NCI-H1092 (cell line): ENCODE measurements around the gene SERPINB10.
"Not testable (repeated sequence)": the region's sequence is repeated elsewhere in the genome, so short reads cannot be mapped to it uniquely, and the experiment has no call there.

ENCODE experiments used
- DNase-seq: peaks from one replicate; lab custom pipeline; 2025; lab: John Stamatoyannopoulos, UW

Gene SERPINB10

DNA sequence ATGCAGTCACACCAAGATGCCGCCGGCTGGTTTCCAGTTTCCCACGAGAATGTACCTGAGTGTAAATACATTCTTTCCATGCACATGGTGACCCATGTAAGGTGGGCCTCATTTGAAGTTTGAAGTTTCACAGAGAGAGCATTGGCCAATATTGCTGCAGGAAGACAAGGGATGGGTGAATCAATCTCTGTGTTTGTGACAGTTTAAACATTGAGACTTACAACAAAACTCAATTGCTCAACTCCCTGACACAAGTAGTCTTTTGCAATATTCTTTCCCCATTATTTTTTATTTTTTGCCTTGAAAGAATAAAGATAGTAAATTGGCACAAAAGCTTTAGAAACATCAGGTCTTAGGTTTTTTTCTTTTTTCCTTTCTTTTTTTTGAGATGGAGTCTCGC, 15.2 kb upstream of the SERPINB10 start:
- DNase-seq: no peak

DNA sequence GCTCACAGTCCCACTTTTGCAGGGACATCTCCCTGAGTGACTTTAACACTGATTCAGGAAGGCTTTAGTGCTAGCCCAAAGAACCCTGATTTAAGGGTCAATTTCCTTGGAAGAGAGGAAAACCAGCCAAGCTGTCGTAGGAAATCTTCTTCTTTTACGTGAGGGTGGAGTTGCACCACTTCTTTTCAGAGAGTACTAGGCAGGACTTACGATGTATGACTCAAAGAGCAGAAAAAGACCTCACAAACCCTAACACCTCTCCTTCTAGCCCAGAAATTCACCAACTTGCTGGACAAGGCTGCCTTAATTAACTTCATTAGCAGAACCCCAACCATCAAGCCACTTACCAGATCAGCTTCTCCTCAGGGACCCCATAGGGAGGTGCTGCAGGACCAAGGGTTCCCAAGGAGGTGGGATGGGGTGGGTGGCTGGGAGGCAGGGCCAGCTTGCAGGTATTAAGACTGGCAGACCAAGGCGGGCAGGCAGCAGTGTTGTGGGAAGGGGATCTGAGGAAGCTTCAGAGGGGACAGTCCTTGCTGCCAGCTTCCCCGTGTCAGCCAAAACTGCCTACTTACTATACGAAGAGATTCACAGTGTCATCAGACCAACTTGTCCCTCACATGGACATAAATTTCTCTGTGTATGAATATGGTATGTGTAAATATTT, 13.5 kb upstream of the SERPINB10 start:
- no peak for DNase-seq

DNA sequence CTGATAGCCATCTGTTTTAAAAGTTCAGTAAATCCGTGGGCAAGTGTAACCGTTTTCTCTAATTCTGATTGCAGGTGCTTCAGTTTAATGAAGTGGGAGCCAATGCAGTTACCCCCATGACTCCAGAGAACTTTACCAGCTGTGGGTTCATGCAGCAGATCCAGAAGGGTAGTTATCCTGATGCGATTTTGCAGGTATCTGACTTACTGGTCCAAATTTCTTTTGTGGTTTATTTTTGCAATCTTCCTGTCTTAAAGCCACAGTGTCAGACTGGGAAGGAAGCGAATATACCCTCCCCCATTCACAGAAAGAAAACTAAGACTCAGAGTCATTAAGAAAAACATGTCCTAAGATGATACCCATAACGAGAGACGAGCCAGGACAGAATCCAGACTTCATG, 12.6 kb upstream of the SERPINB10 start:
- DNase-seq: no peak

DNA sequence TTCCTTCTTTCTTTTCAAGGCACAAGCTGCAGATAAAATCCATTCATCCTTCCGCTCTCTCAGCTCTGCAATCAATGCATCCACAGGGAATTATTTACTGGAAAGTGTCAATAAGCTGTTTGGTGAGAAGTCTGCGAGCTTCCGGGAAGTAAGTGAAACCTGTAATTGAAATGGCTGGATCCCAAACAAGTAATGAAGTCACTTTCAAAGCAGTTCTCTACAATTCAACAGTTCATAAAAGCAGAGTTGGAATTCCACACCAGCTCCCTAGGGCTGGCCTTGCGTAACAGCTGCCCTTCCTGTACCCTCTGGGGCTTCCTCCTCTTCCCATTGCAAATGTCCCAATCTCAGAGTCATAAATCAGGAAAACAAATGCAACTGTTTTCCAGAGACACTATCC, 10.7 kb upstream of the SERPINB10 start:
- no peak for DNase-seq

- no peak for DNase-seq
These were observed 8.6 kb upstream of the SERPINB10 start for GRCh38 chr18:63899206-63899605.

DNA sequence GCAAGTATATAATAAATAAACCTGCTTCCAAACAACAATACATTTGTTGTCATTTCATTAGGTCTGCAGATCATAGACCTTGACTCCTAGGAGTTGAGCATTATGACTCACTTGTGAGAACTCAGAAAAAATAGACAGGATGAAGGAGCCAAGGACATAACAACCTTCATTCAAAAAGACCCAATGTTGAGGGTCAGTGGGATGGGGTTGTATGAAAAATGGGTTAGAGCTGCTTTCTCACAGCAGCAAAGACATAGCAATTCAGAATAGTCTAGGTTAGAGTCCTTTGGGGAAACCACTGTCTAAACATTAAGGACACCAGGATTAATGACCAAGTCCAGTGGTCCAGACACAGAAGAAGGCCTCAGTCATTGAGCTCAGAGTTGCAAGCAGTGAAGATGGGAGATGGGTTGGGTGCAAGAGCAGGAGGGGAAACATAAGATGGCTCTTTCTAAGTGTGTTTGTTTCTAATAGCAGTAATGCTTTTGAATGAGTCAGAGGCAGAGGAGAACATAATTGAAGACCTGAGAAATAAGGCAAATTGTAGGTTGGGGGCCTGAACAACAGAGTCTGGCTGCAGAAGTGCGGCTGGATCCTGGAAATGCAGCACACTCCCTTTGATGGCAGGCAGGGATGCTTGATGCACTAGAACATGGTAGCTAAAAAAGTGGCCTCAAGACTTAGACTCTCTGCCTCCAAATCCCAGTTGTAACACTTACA, 3.7 kb upstream of the SERPINB10 start:
- DNase-seq: no peak

DNA sequence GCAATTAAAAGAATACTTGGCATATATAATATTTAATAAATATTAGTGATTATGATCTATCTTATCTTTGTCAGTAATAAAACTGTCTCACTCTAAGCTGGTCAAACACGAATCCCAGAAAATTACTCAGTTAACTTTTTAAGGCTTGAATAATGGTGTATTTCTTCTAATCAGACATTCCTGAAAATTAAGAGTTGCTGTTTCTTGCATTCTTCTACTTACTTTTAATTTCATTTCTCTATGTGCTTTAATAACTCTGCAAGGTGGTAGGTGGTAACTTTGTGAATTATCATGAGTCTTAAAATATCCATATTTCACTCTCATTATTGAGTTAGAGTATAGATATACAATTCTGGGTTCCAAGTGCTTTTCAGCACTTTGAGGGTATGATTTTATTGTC, 3.1 kb upstream of the SERPINB10 start:
- no peak for DNase-seq

DNA sequence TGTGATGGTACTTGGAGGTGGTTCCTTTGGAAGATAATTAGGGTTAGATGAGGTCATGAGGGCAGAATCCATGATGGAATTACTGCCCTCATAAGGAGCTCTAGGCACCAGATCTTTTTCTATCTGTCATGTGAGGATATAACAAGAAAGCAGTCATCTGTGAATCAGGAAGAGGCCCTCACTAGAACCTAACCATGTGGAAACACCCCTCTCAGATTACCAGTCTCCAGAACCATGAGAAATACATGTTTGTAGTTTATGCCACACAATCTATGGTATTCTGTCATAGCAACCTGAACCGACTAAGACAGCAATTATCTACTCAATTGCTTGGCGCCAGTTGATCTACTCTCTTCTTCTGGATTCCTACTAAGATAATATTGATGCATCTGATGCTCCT, 2.4 kb upstream of the SERPINB10 start:
- no peak for DNase-seq

DNA sequence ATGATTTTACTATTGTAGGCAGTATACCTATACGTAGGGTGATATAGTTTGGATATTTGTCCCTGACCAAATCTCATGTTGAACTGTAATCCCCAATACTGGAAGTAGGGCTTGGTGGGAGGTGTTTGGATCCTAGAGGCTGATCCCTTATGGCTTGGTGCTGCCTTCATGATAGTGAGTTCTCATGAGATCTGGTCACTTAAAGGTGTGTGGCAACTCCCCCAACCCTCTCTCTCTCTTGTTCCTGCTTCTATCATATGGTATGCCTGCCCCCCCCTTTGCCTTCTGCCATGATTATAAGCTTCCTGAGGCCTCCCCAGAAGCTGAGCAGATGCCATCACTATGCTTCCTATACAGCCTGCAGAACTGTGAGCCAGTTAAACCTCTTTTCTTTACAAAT, 1.7 kb upstream of the SERPINB10 start:
- DNase-seq: no peak

GRCh38 chr18:63908858-63909257, 1.1 kb downstream of the SERPINB10 start:
- DNase-seq: no peak

DNA sequence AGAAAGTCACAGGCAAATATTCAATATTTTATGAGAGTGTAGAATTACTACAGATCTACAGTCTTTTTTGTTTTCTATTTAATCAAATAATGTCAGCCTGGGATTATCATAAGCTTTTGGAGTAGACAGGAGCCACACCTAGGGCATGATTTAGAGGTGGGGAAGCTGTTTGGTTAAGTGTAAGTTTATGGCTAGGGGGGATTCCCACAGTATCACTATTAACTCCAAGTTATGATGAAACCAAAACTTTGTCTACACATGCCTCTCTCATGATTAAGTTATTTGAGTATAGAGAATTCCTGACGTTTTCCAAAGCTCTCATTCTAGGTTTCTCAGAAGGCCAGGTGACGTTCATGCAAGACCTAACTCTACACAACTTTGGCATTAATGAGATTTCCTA, 2.1 kb downstream of the SERPINB10 start:
- no peak for DNase-seq

DNA sequence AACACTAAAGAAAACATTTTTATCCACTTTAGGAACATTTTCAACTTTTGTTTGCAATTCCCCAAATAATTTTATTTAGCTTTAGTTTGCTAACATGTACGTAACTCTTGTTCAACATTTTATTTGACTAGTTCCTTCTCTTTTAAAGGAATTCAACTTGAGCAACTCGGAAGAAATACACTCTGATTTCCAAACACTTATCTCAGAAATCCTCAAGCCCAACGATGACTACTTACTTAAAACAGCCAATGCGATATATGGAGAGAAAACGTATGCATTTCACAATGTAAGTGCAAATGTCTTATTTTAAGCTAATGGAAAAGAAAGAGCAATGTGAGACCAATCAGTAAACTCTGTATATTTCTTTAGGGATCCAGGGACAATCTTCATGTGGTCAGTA, 10.1 kb downstream of the SERPINB10 start:
- no peak for DNase-seq

DNA sequence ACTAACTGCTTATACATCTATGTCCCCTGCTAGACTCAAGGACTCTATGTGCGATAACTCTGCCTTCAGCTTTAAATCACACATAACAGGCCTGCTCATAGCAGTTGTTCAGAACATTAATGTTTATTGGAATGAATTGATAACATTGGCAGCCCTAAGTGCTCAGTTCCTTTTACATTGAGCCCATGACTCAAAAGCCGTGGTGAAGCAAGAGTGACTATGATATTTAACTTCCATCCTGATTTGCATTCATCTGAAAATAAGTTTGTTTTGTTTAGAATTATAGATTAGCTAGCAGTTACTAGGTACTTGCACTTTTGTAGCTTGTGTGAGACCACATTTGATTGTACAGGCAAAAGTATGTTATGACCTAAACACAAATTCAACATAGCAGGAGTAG, 14.3 kb downstream of the SERPINB10 start:
- no peak for DNase-seq

GRCh38 chr18:63924551-63924950, 16.8 kb downstream of the SERPINB10 start:
- no peak for DNase-seq

- DNase-seq: no peak
These were observed 20.6 kb downstream of the SERPINB10 start for GRCh38 chr18:63928331-63928730.

DNA sequence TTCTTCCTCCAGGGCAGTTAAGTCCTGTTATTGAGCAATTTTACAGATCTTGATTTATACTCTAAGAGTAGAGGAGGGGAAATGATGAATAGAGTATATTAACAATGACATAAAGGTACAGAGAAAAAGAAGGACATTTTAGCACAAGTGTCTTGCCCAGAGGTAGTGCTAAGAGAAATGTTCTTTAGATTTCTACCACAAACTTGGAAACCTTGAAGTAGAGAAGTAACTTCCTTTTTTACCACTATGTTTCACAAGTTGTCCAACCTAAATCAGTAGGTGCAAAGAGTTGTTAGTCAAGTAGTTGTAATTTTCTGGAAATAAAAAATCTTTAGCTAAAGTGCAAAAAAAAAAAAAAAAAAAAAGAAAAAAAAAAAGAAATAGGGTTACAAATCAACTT, 21.6 kb downstream of the SERPINB10 start:
- not testable (repeated sequence) for DNase-seq

DNA sequence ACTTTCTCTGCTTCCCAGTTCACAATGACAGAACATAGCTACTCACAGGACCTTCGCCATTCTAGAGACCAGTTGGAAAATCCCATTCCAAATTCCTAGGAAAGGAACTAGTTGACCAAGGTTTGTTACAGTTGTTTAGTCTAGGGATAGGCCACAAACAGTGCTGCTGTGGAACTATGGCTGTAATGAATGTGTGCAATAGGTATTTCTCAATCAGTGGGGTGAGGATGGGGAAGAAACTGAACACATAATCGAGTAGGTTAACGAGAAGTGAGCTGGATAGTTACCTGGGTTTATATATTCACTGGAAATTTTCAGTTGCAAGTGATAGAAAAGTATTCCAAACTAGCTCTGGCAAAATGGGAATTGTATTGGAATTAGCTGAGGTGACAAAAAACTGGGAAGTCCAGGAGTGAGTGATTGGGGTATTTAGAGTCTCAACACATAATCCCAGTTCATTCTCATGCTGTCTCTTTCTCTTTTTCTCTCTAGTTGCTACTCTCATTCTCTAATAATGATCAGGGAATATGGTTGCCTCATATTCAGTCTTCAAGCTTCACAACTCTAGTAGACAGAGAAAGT, 23.1 kb downstream of the SERPINB10 start:
- DNase-seq: no peak

- peak; percentile 79 for DNase-seq
These were observed 28.6 kb downstream of the SERPINB10 start for GRCh38 chr18:63936156-63936931.

GRCh38 chr18:63936932-63937393, 29.2 kb downstream of the SERPINB10 start:
- no peak for DNase-seq

- no peak for DNase-seq
These were observed 32.2 kb downstream of the SERPINB10 start for GRCh38 chr18:63940008-63940407.

GRCh38 chr18:63940543-63941050, 32.8 kb downstream of the SERPINB10 start:
- not testable (repeated sequence) for DNase-seq

- no peak for DNase-seq
These were observed 39.5 kb downstream of the SERPINB10 start for GRCh38 chr18:63947051-63947790.
